ENCODE results near the gene ZNF273. TPM values are rescaled to one million over a fixed set of nuclear protein-coding genes. Genes with fewer than 3 reads are reported as not detected.

ZNF273 gene
- total RNA-seq, 1 experiment from 2014 or later: 17.9 TPM

GRCh38 chr7:64873155-64873500, 29.9 kb upstream of the ZNF273 start:
- Histone ChIP-seq H3K27me3 (ENCODE audit: insufficient read depth, low read length) (no peaks in the 10 kb centered on the region; the same call in 1 of the 2 replicates), H2AFZ (ENCODE audit: low read length) (no peak overlapping the region), H3K4me2 (ENCODE audit: insufficient read depth, insufficient read length, low read length) (no peak overlapping the region), H2BK20ac (ENCODE audit: low read depth, low read length, poor library complexity, severe bottlenecking) (no peak overlapping the region), H2BK15ac (ENCODE audit: low read depth, low read length) (no peak overlapping the region), H3K23me2 (ENCODE audit: insufficient read length, low read depth, low read length, poor library complexity, severe bottlenecking) (no peaks in the 10 kb centered on the region), H3K9me3 (ENCODE audit: control insufficient read depth, low read depth, low read length) (no peaks in the 10 kb centered on the region), H3K79me1 (ENCODE audit: insufficient read depth, low read depth, low read length, poor library complexity, severe bottlenecking) (no peaks in the 10 kb centered on the region), H3K4me1 (ENCODE audit: insufficient read depth, low read length) (no peaks in the 10 kb centered on the region), H3K56ac (ENCODE audit: insufficient read length, low read depth, low read length) (no peak overlapping the region), H2BK12ac (ENCODE audit: insufficient read length, low read depth, low read length) (no peak overlapping the region), H2BK5ac (ENCODE audit: insufficient read length, low read length) (no peak overlapping the region), H2BK120ac (ENCODE audit: low read depth, low read length, poor library complexity, severe bottlenecking) (no peak overlapping the region), H3K23ac (ENCODE audit: insufficient read length, low read depth, low read length) (no peak overlapping the region), H3K9ac (ENCODE audit: extremely low read depth, insufficient read length, low read length) (no peak overlapping the region), H3K79me2 (ENCODE audit: insufficient read depth, low read length) (no peaks in the 10 kb centered on the region), H4K8ac (replicated peaks; ENCODE audit: insufficient read length, low read depth, low read length) (no peak overlapping the region), H3K18ac (ENCODE audit: insufficient read length, low read depth, low read length) (no peak overlapping the region), H3K27ac (ENCODE audit: insufficient read length, low read depth, low read length) (no peak overlapping the region), H3K4ac (ENCODE audit: low read depth, low read length) (no peak overlapping the region), H4K20me1 (ENCODE audit: control insufficient read depth, insufficient read depth, insufficient read length) (no peaks in the 10 kb centered on the region), H2AK5ac (ENCODE audit: insufficient read length, low read length) (no peak overlapping the region), H3K14ac (ENCODE audit: insufficient read depth, low read length) (no peak overlapping the region), H4K5ac (ENCODE audit: insufficient read length, low read depth, low read length) (no peak overlapping the region), H3T11ph (ENCODE audit: low read length) (no peak overlapping the region), H4K91ac (ENCODE audit: insufficient read length, low read depth, low read length) (no peak overlapping the region)
- peaks cover 4 to 10% (median 6%) of the 10 kb centered on the region in 3 experiments; a peak in 5 of 7 replicates for H3K36me3 Mint-ChIP-seq (ENCODE audit: insufficient read depth in 1 of 3, low read depth in 3 of 3)
- no peak for TF ChIP-seq CTCF (conservative IDR thresholded peaks at IDR 0.05)
- peaks cover 55% of the 10 kb centered on the region for H3K27me3 Mint-ChIP-seq (ENCODE audit: low read depth)
- peaks cover 81 to 90% of the 10 kb centered on the region in 2 experiments for H3K9me3 Mint-ChIP-seq
- no CpG with 5 or more reads among the region's 10 CpGs for WGBS (ENCODE audit: extremely low coverage, insufficient read length, low lambda C conversion rate)
- DNase-seq: peak; percentile 2
- no peak overlapping the region for H3K4me3 Mint-ChIP-seq
- H3K27ac Mint-ChIP-seq: no peak overlapping the region
- H3K4me1 Mint-ChIP-seq: 0 out of 4 replicates have a peak, but pooled peaks cover 0 to 3% of the 10 kb centered on the region in 2 experiments
